ENCODE data around the gene RORB.

Gene RORB

DNA sequence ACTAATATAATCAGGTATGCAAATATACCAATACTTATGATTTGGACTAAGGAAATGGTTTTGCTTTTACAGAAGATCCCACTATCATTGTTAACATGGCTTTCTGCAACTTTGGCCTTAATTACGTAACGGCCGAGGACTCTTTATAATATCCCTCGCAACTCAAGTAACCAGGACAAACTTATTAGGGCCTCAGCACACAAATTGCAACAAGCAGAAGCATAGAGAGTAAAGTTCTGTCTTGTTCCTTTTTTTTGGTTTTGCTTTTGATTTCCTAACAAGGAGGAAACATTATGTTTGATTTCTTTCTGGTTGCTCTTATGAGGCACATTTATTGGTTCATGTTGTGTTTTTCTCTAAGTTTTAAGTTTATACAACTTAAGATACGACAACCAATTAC is 60.4 kb downstream of the RORB start:
- TF ChIP-seq, protein P1, sequence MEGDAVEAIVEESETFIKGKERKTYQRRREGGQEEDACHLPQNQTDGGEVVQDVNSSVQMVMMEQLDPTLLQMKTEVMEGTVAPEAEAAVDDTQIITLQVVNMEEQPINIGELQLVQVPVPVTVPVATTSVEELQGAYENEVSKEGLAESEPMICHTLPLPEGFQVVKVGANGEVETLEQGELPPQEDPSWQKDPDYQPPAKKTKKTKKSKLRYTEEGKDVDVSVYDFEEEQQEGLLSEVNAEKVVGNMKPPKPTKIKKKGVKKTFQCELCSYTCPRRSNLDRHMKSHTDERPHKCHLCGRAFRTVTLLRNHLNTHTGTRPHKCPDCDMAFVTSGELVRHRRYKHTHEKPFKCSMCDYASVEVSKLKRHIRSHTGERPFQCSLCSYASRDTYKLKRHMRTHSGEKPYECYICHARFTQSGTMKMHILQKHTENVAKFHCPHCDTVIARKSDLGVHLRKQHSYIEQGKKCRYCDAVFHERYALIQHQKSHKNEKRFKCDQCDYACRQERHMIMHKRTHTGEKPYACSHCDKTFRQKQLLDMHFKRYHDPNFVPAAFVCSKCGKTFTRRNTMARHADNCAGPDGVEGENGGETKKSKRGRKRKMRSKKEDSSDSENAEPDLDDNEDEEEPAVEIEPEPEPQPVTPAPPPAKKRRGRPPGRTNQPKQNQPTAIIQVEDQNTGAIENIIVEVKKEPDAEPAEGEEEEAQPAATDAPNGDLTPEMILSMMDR (conservative IDR thresholded peaks at IDR 0.05; ENCODE audit: low read depth): no peak
- ChIA-PET POLR2A (ENCODE audit: low non-redundant PET) (no interaction called here), CTCF (no interaction called here)
- H3K27ac ChIP-seq: no peak overlapping the region
- DNase-seq (ENCODE audit: low spot score): no peak

DNA sequence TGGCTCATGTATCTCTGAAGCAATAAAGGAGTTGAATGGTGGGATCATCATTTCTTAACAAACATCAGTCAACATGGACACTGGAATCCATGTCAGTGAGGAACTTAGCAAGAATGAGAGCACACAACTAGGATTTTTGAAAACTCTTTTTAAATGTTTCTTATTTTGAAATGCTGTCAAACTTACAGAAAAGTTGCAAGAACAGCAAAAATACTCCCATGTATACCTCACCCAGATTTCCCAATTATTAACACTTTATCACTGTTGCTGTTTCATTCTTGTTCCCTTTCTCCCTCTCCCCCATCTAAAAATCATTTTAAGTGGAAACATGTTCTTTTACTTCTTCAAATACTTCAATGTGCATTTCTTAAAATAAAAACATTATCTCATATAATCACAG is 65.5 kb downstream of the RORB start:
- TF ChIP-seq, protein P1 (conservative IDR thresholded peaks at IDR 0.05; ENCODE audit: low read depth): no peak
- DNase-seq (ENCODE audit: low spot score): no peak
- no peak overlapping the region for H3K27ac ChIP-seq
- ChIA-PET CTCF (no interaction called here), POLR2A (ENCODE audit: low non-redundant PET) (no interaction called here)

DNA sequence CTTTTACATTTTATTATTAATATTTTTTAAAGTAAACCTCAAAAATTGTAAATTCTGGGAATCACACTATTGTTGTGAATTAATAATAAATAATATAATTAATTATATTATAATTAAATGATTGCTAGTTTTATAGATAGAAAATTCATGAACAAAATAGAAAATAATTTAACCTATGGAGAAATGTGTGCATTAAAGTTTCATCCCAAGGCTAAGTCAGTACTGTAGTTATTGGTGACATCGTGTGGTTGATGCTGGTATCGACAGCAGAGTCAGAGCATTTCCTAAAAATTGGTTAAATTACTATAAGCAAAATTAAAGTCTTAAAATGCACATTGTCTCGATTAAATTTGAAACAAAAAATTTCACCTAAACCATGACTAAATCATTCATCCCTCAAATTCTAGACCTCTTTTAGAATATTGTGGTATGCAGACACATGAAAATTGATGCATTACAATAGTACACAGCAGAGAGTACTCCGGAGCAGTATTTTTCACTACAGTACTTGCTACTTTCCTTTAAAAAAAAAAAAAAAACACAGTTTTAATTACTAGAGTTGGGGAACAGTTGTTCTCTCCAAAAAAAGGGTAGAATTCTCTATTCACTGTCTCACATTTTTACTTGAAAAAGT is 73.9 kb downstream of the RORB start:
- POLR2A ChIA-PET (ENCODE audit: low non-redundant PET): no interaction called here
- no peak overlapping the region for H3K27ac ChIP-seq
- TF ChIP-seq, protein P1 (conservative IDR thresholded peaks at IDR 0.05; ENCODE audit: low read depth): peak; percentile 69
- DNase-seq (ENCODE audit: low spot score): peak; percentile 42
- CTCF ChIA-PET: no interaction called here

DNA sequence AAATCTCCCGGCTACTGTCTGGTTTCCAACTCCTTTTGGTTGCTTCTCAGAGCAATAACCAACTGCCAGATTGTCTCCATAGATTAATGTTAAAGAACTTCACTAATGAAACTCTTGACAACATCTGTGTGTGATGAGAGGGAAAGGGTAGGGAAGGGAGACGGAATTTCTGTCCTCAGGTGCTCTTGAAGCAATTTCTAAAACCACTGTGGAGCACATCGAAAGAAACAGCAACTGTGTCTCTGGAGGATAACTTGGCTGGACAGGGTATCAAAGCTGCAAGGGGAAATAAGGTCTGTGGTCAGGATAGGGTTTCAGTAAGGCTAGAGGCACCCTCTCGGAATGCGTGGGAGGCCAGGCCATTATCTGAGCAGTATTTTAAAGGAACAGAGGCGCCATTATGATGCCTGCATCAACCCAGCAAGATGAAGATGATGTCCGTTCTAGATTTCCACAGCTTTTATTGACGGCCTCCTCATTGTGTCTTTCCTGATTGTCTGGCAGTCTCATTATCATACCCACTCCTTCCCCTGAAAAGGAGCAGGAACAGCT is 76.6 kb downstream of the RORB start:
- ChIA-PET CTCF (no interaction called here), POLR2A (ENCODE audit: low non-redundant PET) (no interaction called here)
- TF ChIP-seq, protein P1 (conservative IDR thresholded peaks at IDR 0.05; ENCODE audit: low read depth): no peak

DNA sequence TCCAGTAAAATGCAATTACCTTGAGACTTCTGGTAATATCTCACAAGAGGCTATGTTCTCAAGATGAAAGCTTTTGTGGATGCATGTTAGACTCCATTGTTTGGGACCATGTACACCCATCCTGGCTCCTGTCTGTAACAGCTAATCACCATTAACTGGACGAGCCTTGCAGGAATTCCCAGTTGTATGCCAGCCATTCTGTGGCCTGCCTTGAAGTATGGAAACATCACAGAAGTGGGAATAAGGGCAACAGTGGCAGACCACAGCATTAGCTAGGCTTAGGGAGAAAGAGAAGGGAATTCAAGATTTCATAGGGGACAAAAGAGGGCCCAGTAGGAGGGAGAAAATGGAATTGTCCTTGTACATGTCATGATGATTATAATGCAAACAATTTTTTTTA is 79.0 kb downstream of the RORB start:
- no peak overlapping the region for H3K27ac ChIP-seq
- CTCF ChIA-PET: no interaction called here
- TF ChIP-seq, protein P1 (conservative IDR thresholded peaks at IDR 0.05; ENCODE audit: low read depth): no peak
- POLR2A ChIA-PET (ENCODE audit: low non-redundant PET): no interaction called here
- DNase-seq (ENCODE audit: low spot score): no peak

More for the DNA sequence above, 76.6 kb downstream of the RORB start:
- no peak overlapping the region for H3K27ac ChIP-seq
- DNase-seq (ENCODE audit: low spot score): no peak

DNA sequence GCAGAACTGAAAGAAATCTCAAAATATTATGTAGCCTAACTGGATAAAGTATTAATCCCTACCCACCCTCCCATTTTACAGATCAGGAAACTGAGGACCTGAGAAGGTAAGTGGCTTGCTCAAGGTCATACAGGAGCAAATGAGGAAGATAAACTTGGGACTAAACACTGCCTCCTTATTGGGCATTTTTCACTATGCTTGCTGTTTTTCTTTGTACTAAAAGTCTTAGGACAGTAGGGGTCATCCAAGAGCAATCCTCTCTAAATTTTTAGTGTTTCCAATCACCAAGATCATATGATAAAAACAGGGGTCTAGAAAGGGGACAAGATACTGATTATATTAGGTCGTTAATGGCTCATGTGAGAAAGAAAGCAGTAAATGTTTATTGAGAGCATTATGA is 80.8 kb downstream of the RORB start:
- CTCF ChIA-PET: no interaction called here
- H3K27ac ChIP-seq: no peak overlapping the region

More for the DNA sequence above, 80.8 kb downstream of the RORB start:
- POLR2A ChIA-PET (ENCODE audit: low non-redundant PET): no interaction called here
- TF ChIP-seq, protein P1 (conservative IDR thresholded peaks at IDR 0.05; ENCODE audit: low read depth): 0 out of 2 replicates have a peak, but pooled peaks have one; percentile 17
- DNase-seq (ENCODE audit: low spot score): no peak
